A673 (cell line): ENCODE results near the gene FSIP1. TPM values are rescaled to one million over a fixed set of nuclear protein-coding genes. Genes with fewer than 3 reads are reported as not detected.

Source experiments
- BruUV-seq: library from RNA; stranded (reverse); fragments of 400-500 nt; replicated peaks from 2 replicates; lab custom pipeline; 2021; lab: Mats Ljungman, UMichigan
- CTCF ChIA-PET: fragments of 300-600 bp; sonication (Branson Sonifier 250); formaldehyde crosslinking; loops from one replicate; lab custom pipeline; 2022; ENCODE audit warnings: antibody characterized with exemption; lab: Charles Lee
- POLR2A ChIA-PET: fragments of 300-600 bp; sonication (Branson Sonifier 250); formaldehyde crosslinking; loops from one replicate; lab custom pipeline; 2022; ENCODE audit warnings: antibody characterized with exemption; ENCODE audit not compliant: low non-redundant PET; lab: Charles Lee
- DNase-seq: peaks from one replicate; pipeline ENCODE4 v3.0.0-alpha.2; 2015; ENCODE audit warnings: low spot score
- H3K27ac ChIP-seq: fragments of 200-600 bp; sonication (generic); 2 replicates; pipeline ENCODE4 v1.5.1; 2016; ENCODE audit warnings: mixed run types, low read depth, mild to moderate bottlenecking, mixed read lengths, antibody characterized with exemption, low read length; ENCODE audit not compliant: poor library complexity, severe bottlenecking
- H3K27me3 ChIP-seq: fragments of 200-600 bp; sonication (generic); replicated peaks from 2 replicates; pipeline ENCODE4 v1.6.1; 2017; ENCODE audit warnings: mixed run types, low read depth, mild to moderate bottlenecking, mixed read lengths, antibody characterized with exemption, low read length; ENCODE audit not compliant: insufficient read depth, poor library complexity
- H3K36me3 ChIP-seq: fragments of 200-600 bp; sonication (generic); 2 replicates; pipeline ENCODE4 v1.6.1; 2016; ENCODE audit warnings: mixed run types, mild to moderate bottlenecking, mixed read lengths, antibody characterized with exemption, low read length; ENCODE audit not compliant: insufficient read depth, poor library complexity, severe bottlenecking
- H3K4me1 ChIP-seq: fragments of 200-600 bp; sonication (generic); 2 replicates; pipeline ENCODE4 v1.6.1; 2017; ENCODE audit warnings: mixed run types, mild to moderate bottlenecking, mixed read lengths, antibody characterized with exemption, low read length; ENCODE audit not compliant: insufficient read depth, poor library complexity, severe bottlenecking
- H3K4me3 ChIP-seq: fragments of 200-600 bp; sonication (generic); 2 replicates; pipeline ENCODE4 v1.5.1; 2016; ENCODE audit warnings: low read depth, mixed run types, mild to moderate bottlenecking, mixed read lengths, low read length; ENCODE audit not compliant: poor library complexity, severe bottlenecking
- H3K9me3 ChIP-seq: fragments of 200-600 bp; sonication (generic); 2 replicates; pipeline ENCODE4 v1.6.1; 2016; ENCODE audit warnings: mixed run types, low read depth, mild to moderate bottlenecking, mixed read lengths, antibody characterized with exemption, low read length; ENCODE audit not compliant: poor library complexity, severe bottlenecking
- CTCF ChIP-seq: fragments of 300-800, 200-600 bp; sonication (generic); conservative IDR thresholded peaks from 2 replicates; pipeline ENCODE4 v1.5.1; 2017; ENCODE audit warnings: low read depth, mild to moderate bottlenecking, antibody characterized with exemption, low read length, moderate library complexity, mixed read lengths
- EZH2 ChIP-seq: fragments of 200-600 bp; sonication (generic); IDR thresholded peaks from 2 replicates; pipeline ENCODE4 v1.6.1; 2017; ENCODE audit warnings: borderline replicate concordance, low read depth, mild to moderate bottlenecking, mixed read lengths, antibody characterized with exemption, low read length; ENCODE audit not compliant: poor library complexity, severe bottlenecking
- intact Hi-C: fragments of 100-400 bp; cut with micrococcal nuclease; formaldehyde crosslinking; loops from one replicate; pipeline ENCODE4 v1.10.0; 2022; ENCODE audit not compliant: unreplicated experiment
- total RNA-seq: library from RNA; stranded (reverse); gene quantifications from 2 replicates; pipeline ENCODE4 v1.2.3, GENCODE V29; 2021

The FSIP1 gene
- total RNA-seq, 1 experiment from 2014 or later: 0.37 TPM

GRCh38 chr15:39580117-39580484 is 202.5 kb downstream of the FSIP1 start:
- ChIA-PET POLR2A (interaction anchor here (0.5 to 0.7 kb wide), 2 partner anchors 113 to 782 kb away, joined by 3 read pairs; no protein-coding TSS in a partner anchor), CTCF (interaction anchor here (1.1 kb wide), 2 partner anchors 408 to 873 kb away, joined by 4 to 7 read pairs; no protein-coding TSS in a partner anchor)
- no peaks in the 10 kb centered on the region for H3K36me3 ChIP-seq
- peaks cover 63% of the 10 kb centered on the region for H3K27me3 ChIP-seq
- H3K9me3 ChIP-seq: no peaks in the 10 kb centered on the region
- peak; percentile 92 for TF ChIP-seq CTCF
- no peak for TF ChIP-seq EZH2
- BruUV-seq: no TSS peak
- intact Hi-C loops: loop anchor here (1.0 to 5.0 kb wide), 4 partner anchors 172 to 873 kb away; no protein-coding TSS in a partner anchor
- H3K4me3 ChIP-seq: peak overlapping the region; percentile 40
- peaks cover 7% of the 10 kb centered on the region for H3K4me1 ChIP-seq
- peak; percentile 91 for DNase-seq
- no peak overlapping the region for H3K27ac ChIP-seq

GRCh38 chr15:39579487-39580116 is 203.0 kb downstream of the FSIP1 start:
- peaks cover 7% of the 10 kb centered on the region for H3K4me1 ChIP-seq
- peak; percentile 27 for DNase-seq
- ChIA-PET CTCF (interaction anchor here (1.1 kb wide), 2 partner anchors 407 to 872 kb away, joined by 4 to 7 read pairs; no protein-coding TSS in a partner anchor), POLR2A (interaction anchor here (0.7 kb wide), 1 partner anchor 113 kb away, joined by 3 read pairs; no protein-coding TSS in a partner anchor)
- no peaks in the 10 kb centered on the region for H3K9me3 ChIP-seq
- H3K36me3 ChIP-seq: no peaks in the 10 kb centered on the region
- H3K27me3 ChIP-seq: peaks cover 64% of the 10 kb centered on the region
- H3K4me3 ChIP-seq: peak overlapping the region; percentile 40
- BruUV-seq: no TSS peak
- no peak for TF ChIP-seq CTCF
- no peak overlapping the region for H3K27ac ChIP-seq
- intact Hi-C loops: loop anchor here (1.0 to 5.0 kb wide), 5 partner anchors 173 to 872 kb away; no protein-coding TSS in a partner anchor

- CTCF ChIA-PET: no interaction called here
- no peaks in the 10 kb centered on the region for H3K36me3 ChIP-seq
- H3K27me3 ChIP-seq: peaks cover 64% of the 10 kb centered on the region
- no peaks in the 10 kb centered on the region for H3K9me3 ChIP-seq
- intact Hi-C loops: loop anchor here (2.0 kb wide), 1 partner anchor 406 kb away; no protein-coding TSS in a partner anchor
- no peak overlapping the region for H3K27ac ChIP-seq
- peaks cover 7% of the 10 kb centered on the region for H3K4me1 ChIP-seq
- TF ChIP-seq CTCF: no peak
- TF ChIP-seq EZH2: no peak
- H3K4me3 ChIP-seq: no peak overlapping the region
- no TSS peak for BruUV-seq
- DNase-seq: no peak
- POLR2A ChIA-PET: no interaction called here
Observed at GRCh38 chr15:39578851-39579486, 203.7 kb downstream of the FSIP1 start.
